Testis (tissue), 3 donors: ENCODE measurements around the gene LRP1B. TPM values are rescaled to one million over a fixed set of nuclear protein-coding genes. Genes with fewer than 3 reads are reported as not detected.

Experiments used
- DNase-seq: peaks from one replicate; pipeline ENCODE4 v3.0.0-alpha.2; 2019
- H3K27ac ChIP-seq, 2 donors: fragments of 200-600 bp; sonication (generic); one replicate each; pipeline ENCODE4 v1.5.1; 2019
- H3K27me3 ChIP-seq: fragments of 200-600 bp; sonication (generic); one replicate; pipeline ENCODE4 v1.5.1; 2019
- H3K36me3 ChIP-seq: fragments of 200-600 bp; sonication (generic); one replicate; pipeline ENCODE4 v1.5.1; 2017; ENCODE audit warnings: low read depth; ENCODE audit errors: missing control alignments
- H3K4me1 ChIP-seq: fragments of 200-600 bp; sonication (generic); one replicate; pipeline ENCODE4 v1.5.1; 2019
- H3K4me3 ChIP-seq, 2 donors: fragments of 200-600 bp; sonication (generic); one replicate each; pipeline ENCODE4 v1.5.1; 2017 to 2019
- H3K9me3 ChIP-seq: fragments of 200-600 bp; sonication (generic); one replicate; pipeline ENCODE4 v1.5.1; 2017
- CTCF ChIP-seq, 3 experiments: fragments of 450-650 bp in 2 of 3; fragments of 200-600 bp in 1 of 3; sonication (generic) in 1 of 3; IDR thresholded peaks; one replicate each; pipeline ENCODE4 v1.5.1; 2016 to 2019; ENCODE audit warnings: antibody characterized with exemption in 3 of 3, mild to moderate bottlenecking in 2 of 3, moderate library complexity in 1 of 3
- POLR2A ChIP-seq: fragments of 450-650 bp; IDR thresholded peaks from one replicate; pipeline ENCODE4 v1.6.1; 2017; ENCODE audit warnings: antibody characterized with exemption, mild to moderate bottlenecking, moderate library complexity
- WGBS, 2 donors: methylation state at CpG; one replicate each; pipeline ENCODE4 v1.1.5; 2018; 5-methylcytosine and 5-hydroxymethylcytosine counted together
- intact Hi-C: fragments of 100-400 bp; cut with DNase I; formaldehyde crosslinking; loops from one replicate; pipeline ENCODE4 v1.15.1; 2023; ENCODE audit warnings: low total_unique reads
- polyA plus RNA-seq: library from polyadenylated mRNA; stranded (reverse); fragments of 350-450 nt; fragmentation: Illumina TruSeq; extraction: RNeasy Lipid Tissue Mini Kit (QIAGEN cat#74804); gene quantifications from one replicate; pipeline ENCODE4 v1.2.3, GENCODE V29; 2014; ENCODE audit warnings: low read depth, low replicate concordance; ENCODE audit not compliant: insufficient read depth
- total RNA-seq, 2 donors: library from RNA; depleted of rRNA; stranded (reverse); fragments of >200 nt; gene quantifications; one replicate each; pipeline ENCODE4 v1.2.3, GENCODE V29; 2016

Gene LRP1B
- total and polyA plus RNA-seq, 3 donors from 2014 or later: 0.79 to 1.9 (median 0.84) TPM

- intact Hi-C loops: no loop called here
- 65 to 71% methylated on average over 3 of the region's 3 CpGs for WGBS, 2 donors
- Histone ChIP-seq H3K4me3 (no peak overlapping the region), H3K9me3 (no peaks in the 10 kb centered on the region), H3K4me1 (no peaks in the 10 kb centered on the region), H3K36me3 (no peaks in the 10 kb centered on the region), H3K27me3 (no peaks in the 10 kb centered on the region), H3K27ac (no peak overlapping the region)
- no peak for TF ChIP-seq CTCF (IDR thresholded peaks at IDR 0.05)
- DNase-seq: no peak
These were observed 483.5 kb downstream of the LRP1B start for GRCh38 chr2:141647353-141647752.

DNA sequence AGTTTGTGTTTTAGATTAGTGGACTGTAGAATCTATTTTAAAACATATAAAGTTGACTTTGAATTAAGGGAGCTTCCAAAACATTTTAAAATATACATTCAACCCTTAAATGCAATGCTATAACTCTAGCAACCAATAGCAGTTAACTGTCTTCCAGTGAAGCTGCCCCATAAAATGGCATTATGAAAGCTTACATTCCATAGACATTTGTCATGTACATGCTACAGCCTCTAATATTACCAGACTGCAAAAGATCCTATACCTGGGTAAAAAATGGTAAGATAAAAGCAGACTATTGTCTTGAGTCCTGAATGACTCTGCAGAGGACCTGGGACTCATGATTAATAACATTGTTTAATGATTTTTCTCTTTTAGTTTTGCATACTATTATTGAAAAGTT is 489.4 kb downstream of the LRP1B start:
- H3K27ac ChIP-seq: no peak overlapping the region
- no peaks in the 10 kb centered on the region for H3K9me3 ChIP-seq
- intact Hi-C loops: no loop called here
- TF ChIP-seq POLR2A (no peak), CTCF (IDR thresholded peaks at IDR 0.05) (no peak)
- DNase-seq: no peak
- H3K4me3 ChIP-seq: no peak overlapping the region
- no peaks in the 10 kb centered on the region for H3K4me1 ChIP-seq
- H3K27me3 ChIP-seq: no peaks in the 10 kb centered on the region
- no peaks in the 10 kb centered on the region for H3K36me3 ChIP-seq

GRCh38 chr2:141639809-141640208 is 491.0 kb downstream of the LRP1B start:
- TF ChIP-seq POLR2A (no peak), CTCF (IDR thresholded peaks at IDR 0.05) (no peak)
- H3K27me3 ChIP-seq: no peaks in the 10 kb centered on the region
- no peaks in the 10 kb centered on the region for H3K9me3 ChIP-seq
- H3K4me1 ChIP-seq: no peaks in the 10 kb centered on the region
- WGBS, 2 donors: 54 to 94% methylated on average over 3 of the region's 3 CpGs
- H3K4me3 ChIP-seq: no peak overlapping the region
- DNase-seq: no peak
- intact Hi-C loops: no loop called here
- no peak overlapping the region for H3K27ac ChIP-seq
- no peaks in the 10 kb centered on the region for H3K36me3 ChIP-seq

- TF ChIP-seq POLR2A (no peak), CTCF (IDR thresholded peaks at IDR 0.05) (no peak)
- intact Hi-C loops: no loop called here
- Histone ChIP-seq H3K4me1 (no peaks in the 10 kb centered on the region), H3K4me3 (no peak overlapping the region), H3K27me3 (no peaks in the 10 kb centered on the region), H3K9me3 (no peaks in the 10 kb centered on the region), H3K27ac (no peak overlapping the region), H3K36me3 (no peaks in the 10 kb centered on the region)
- DNase-seq: no peak
These were observed 497.7 kb downstream of the LRP1B start for GRCh38 chr2:141633132-141633531.

- no peak for TF ChIP-seq POLR2A
- TF ChIP-seq CTCF (IDR thresholded peaks at IDR 0.05): no peak
- 75 to 82% methylated on average over 3 of the region's 3 CpGs for WGBS, 2 donors
These were observed 500.3 kb downstream of the LRP1B start for GRCh38 chr2:141630407-141630930.

More at GRCh38 chr2:141630407-141630930, 500.3 kb downstream of the LRP1B start:
- Histone ChIP-seq H3K36me3 (no peaks in the 10 kb centered on the region), H3K4me1 (no peaks in the 10 kb centered on the region), H3K9me3 (no peaks in the 10 kb centered on the region), H3K4me3 (no peak overlapping the region), H3K27me3 (no peaks in the 10 kb centered on the region), H3K27ac (no peak overlapping the region)
- no peak for DNase-seq
- intact Hi-C loops: no loop called here
